GM20431 (cell line): Measurements from ENCODE around the gene PACSIN2.
"Not testable (repeated sequence)": the region's sequence is repeated elsewhere in the genome, so short reads cannot be mapped to it uniquely, and the experiment has no call there.

ENCODE experiments used
- in situ Hi-C: fragments of 300-500 bp; cut with MseI, MboI; formaldehyde crosslinking; loops from one replicate; pipeline ENCODE4 v1.15.0; 2020; ENCODE audit warnings: low sequenced_read_pairs; ENCODE audit not compliant: unreplicated experiment

The PACSIN2 gene

DNA sequence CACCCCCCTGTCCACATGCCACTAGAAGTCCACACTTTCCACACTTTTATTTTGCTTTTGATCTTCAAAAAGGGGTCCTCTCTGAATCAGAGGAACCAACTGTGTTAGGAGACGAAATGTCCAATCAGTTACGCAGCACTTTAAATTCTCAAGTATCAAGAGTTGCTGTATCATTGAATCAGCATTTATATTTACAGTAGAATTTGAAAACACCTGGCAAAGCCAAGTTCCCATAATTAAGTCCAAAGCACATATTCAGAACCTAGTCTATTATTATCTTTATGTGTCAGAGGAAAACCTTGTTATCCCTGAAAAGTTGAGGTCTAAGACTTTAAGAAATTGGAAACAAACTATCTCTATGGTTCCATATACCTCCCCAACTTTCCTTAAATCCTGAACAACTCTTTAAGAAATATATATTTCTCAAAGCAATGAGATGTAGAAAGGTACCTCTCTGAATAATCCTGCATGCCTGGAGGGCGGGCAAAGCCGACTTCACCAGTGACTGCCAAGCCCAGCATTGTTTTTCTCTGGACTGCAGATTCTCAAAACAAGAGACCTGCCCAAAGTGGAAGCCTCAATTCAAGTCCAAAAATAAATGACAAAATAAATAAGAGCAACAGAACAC, 82.0 kb downstream of the PACSIN2 start:
- in situ Hi-C loops = no loop called here

DNA sequence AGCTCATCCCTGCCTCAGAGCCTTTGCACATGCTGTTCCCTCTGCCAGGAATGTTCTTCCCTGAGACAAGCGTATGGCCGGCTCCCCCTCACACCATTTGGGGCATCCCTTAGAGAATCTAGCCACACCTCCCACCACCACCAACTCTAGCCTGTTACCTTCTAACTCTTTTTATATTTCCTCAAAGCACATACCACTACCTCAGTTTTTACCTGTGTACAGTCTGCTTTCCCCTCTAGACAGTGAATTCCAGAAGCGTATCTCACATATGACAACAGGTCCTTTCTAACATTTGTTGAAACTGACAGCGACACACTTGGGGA, 82.8 kb downstream of the PACSIN2 start:
- in situ Hi-C loops = no loop called here

- in situ Hi-C loops = no loop called here
These were observed 83.3 kb downstream of the PACSIN2 start for GRCh38 chr22:42931421-42932196.

GRCh38 chr22:42930810-42931420, 84.0 kb downstream of the PACSIN2 start:
- in situ Hi-C loops = no loop called here

DNA sequence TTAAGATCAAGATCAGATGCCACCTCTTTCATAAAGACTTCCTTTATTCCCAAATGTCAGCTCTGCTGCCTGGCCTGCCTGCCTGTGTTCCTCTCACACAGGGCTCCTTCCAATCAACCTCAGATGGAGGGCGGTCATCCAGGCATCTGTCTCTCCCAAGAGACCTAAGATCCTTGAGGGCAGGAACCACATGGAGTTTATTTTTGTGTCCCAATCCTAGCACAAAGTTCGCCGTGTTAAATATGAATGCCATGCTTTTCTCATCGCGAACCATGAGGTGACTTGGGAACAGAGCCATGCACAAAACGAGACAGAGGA, 85.2 kb downstream of the PACSIN2 start:
- in situ Hi-C loops = no loop called here

- in situ Hi-C loops = no loop called here
These were observed 85.7 kb downstream of the PACSIN2 start for GRCh38 chr22:42928969-42929837.

DNA sequence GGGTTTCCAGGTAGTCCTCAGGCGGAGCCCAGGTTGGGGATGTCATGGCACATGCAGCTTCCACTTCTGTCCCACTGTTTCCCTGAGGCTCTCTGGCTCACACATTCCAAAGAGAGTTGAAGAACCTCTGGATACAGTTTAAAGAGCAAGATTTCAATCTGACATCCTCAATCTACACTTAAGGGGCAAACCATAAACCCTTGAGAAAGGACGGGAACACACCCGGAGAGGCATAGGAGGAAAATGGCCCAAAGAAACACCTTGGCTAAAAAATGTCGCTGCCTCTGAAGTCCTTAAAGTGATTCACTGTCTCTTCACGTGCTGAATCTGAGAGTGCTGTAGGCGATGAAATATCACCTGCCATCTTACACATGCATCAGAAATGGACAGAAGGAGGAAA, 87.0 kb downstream of the PACSIN2 start:
- in situ Hi-C loops = no loop called here

DNA sequence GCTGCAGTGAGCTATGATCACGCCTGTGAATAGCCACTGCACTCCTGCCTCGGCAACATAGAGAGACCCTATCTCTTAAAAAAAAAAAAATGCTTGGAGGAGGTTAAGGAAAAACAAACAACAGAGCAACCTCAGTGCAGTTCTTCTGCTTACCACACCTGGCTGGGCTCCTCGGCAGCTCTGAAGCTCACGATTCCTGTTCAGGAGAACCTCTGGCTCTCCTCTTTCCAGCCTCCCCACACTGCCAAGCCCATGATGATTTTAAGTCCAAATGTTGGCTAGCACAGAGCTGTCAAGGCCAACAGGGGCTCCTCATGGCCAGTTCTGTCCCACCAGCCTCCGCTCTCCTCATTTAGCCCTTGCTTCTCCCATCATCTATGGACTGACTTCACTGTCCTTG, 88.2 kb downstream of the PACSIN2 start:
- in situ Hi-C loops = no loop called here

GRCh38 chr22:42926104-42926503, 88.8 kb downstream of the PACSIN2 start:
- in situ Hi-C loops = no loop called here

DNA sequence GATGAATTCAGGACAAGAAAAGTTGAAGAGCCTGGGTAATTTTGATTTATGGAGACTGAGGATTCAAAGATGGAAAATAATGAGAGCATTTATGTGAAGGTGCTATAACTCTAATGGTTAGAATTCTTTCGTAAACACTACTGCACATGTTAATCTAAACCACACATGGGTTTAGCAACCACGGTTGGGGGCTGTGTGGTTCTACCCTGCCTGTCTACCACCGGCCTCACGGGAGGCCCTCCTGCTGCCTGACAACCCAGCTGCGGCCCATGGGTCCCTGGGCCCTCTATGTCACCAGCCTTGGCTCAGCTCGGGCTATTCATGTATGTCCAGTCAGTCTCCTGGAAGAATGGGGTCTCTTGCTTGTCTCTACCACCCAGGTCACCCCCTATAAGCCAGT, 89.4 kb downstream of the PACSIN2 start:
- in situ Hi-C loops = no loop called here

- in situ Hi-C loops = not testable (repeated sequence)
These were observed 89.9 kb downstream of the PACSIN2 start for GRCh38 chr22:42925031-42925430.

DNA sequence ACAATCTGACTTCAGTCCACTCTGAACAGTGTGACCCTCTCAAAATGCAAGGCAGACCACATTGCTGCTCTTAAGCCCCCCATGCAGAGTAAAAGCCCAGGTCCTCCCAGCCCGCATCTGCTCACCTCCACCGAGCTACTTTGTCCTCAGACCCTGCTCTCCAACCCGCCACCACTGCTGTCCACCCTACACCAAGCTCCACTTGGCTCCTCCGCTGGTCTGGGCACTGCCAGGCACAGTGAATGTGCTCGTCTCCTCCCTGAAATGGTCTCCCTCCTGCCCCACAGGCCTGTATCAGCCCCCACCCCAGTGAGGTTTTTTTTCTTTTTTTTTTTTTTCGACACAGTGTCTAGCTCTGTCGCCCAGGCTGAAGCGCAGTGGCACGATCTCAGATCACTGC, 90.5 kb downstream of the PACSIN2 start:
- in situ Hi-C loops = no loop called here

GRCh38 chr22:42922374-42923191, 92.4 kb downstream of the PACSIN2 start:
- in situ Hi-C loops = no loop called here

DNA sequence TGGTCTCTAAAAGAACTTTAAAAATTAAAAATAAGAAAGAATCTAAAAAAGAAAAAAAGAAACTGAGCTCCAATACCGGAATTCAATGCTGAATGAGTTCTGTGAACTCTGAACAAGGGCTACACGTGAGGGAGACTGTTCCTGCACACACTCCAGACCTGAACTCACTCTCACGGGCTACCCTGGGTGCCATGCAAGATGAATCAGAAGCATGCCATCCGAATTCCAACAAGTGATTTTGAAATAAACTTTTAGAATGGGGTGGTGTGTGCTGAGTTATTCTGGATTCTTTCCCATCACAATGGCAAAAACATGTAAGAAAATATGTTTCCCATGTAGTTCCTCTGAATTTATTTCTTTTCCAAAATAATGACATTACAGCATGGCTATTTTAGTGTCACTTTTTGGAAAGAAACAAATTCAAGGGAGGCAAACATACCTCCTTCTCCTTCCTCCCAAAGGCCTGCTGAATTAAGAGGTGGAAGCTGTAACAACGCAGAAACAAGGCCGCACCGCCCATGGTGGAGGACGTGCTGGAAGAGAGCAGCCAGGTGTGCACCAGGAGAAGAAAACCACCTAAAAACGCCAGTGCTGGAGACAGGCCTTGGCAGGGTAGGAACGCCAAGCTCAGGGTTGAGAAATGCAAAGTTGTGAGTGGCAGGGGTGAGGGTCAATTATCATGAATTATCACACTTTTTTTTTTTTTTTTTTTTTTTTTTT, 94.7 kb downstream of the PACSIN2 start:
- in situ Hi-C loops = no loop called here

DNA sequence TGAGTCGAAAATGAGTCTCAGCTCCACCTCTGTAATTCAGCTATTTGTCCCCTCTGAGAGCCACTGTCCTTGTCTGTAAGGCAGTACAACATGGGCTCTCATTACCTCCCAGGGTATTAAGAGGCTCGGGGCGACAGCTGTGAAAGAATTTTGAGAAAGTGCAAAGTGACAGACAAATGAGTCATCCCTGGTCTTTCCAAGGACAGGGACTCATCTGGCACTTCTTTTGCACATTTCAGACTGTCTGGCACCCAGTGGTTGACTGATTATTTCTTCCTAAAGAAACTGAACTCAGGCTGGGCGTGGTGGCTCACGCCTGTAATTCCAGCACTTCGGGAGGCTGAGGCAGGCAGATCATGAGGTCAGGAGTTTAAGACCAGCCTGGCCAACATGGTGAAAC, 95.8 kb downstream of the PACSIN2 start:
- in situ Hi-C loops = no loop called here

- in situ Hi-C loops = no loop called here
These were observed 96.4 kb downstream of the PACSIN2 start for GRCh38 chr22:42918500-42918899.

DNA sequence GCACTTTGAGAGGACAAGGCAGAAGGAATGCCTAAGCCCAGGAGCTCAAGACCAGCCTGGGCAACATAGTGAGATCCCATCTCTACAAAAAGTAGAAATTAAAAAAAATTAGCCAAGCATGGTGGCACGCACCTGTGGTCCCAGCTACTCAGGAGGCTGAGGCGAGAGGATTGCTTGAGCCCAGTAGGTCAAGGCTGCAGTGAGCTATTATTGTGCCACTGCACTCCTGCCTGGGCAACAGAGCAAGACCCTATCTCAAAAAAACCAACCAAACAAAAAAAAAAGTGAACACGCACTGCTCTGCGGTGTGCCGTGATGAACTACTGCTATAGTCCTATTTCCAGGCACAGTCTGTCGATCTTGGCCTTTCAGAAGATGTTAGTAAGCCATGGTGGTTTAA, 97.6 kb downstream of the PACSIN2 start:
- in situ Hi-C loops = not testable (repeated sequence)

- in situ Hi-C loops = no loop called here
These were observed 98.8 kb downstream of the PACSIN2 start for GRCh38 chr22:42915980-42916765.
